ENCODE data around the gene RNF2.

RNF2 gene

DNA sequence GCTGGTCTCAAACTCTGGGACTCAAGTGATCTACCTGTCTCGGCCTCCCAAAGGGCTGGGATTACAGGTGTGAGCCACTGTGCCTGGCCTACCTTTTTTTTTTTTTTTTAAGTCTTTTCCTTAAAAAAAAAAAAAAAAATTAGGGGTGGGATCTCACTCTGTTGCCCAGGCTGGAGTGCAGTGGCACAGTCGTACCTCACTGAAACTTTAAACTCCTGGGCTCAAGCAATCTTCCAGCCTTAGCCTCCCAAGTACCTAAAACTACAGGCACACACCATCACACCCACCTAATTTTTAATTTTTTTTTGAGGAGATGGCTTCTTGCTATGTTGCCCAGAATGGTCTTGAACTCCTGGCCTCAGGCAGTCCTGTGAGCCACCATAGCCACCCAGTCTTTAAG lies 38.5 kb downstream of the RNF2 start:
- H3K4me3 ChIP-seq = no peak overlapping the region
- no peaks in the 10 kb centered on the region; the same call in 1 of the 2 replicates for H3K4me1 ChIP-seq
- no peaks in the 10 kb centered on the region for H3K9me3 ChIP-seq
- H3K36me3 ChIP-seq (replicated peaks) = peaks cover 3% of the 10 kb centered on the region; the same call in 1 of the 2 replicates
- H3K27me3 ChIP-seq (ENCODE audit: low read depth) = no peaks in the 10 kb centered on the region
- DNase-seq (ENCODE audit: low spot score in 2 of 2) = no peak
- in situ Hi-C loops (cut with MboI; ENCODE audit: low sequenced_read_pairs) = no loop called here

- no peaks in the 10 kb centered on the region; the same call in 1 of the 2 replicates for H3K4me1 ChIP-seq
- DNase-seq (ENCODE audit: low spot score in 2 of 2) = no peak
- H3K9me3 ChIP-seq = no peaks in the 10 kb centered on the region
- in situ Hi-C loops (cut with MboI; ENCODE audit: low sequenced_read_pairs) = no loop called here
- no peaks in the 10 kb centered on the region for H3K27me3 ChIP-seq (ENCODE audit: low read depth)
- H3K36me3 ChIP-seq (replicated peaks) = peaks cover 6% of the 10 kb centered on the region; the same call in 1 of the 2 replicates
- H3K4me3 ChIP-seq = no peak overlapping the region
Observed at GRCh38 chr1:185087101-185087500, 41.7 kb downstream of the RNF2 start.

- Histone ChIP-seq H3K36me3 (replicated peaks) (peaks cover 7% of the 10 kb centered on the region), H3K4me3 (no peak overlapping the region), H3K4me1 (no peaks in the 10 kb centered on the region; the same call in 1 of the 2 replicates), H3K27me3 (ENCODE audit: low read depth) (no peaks in the 10 kb centered on the region), H3K9me3 (no peaks in the 10 kb centered on the region)
- DNase-seq (ENCODE audit: low spot score in 2 of 2) = no peak
- in situ Hi-C loops (cut with MboI; ENCODE audit: low sequenced_read_pairs) = no loop called here
Observed at GRCh38 chr1:185087746-185088145, 42.4 kb downstream of the RNF2 start.

DNA sequence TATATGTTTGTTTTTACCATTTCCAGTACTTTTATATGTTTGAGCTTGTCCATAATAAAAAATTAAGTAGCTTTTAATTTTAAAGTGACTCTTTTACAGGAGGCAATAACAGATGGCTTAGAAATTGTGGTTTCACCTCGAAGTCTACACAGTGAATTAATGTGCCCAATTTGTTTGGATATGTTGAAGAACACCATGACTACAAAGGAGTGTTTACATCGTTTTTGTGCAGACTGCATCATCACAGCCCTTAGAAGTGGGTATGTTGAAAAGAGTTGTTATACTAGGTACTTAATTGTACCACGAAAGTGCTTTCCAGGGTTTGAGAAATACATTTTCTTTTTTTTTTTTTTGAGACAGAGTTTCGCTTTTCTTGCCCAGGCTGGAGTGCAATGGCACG lies 46.1 kb downstream of the RNF2 start:
- H3K27me3 ChIP-seq (ENCODE audit: low read depth) = no peaks in the 10 kb centered on the region
- H3K4me1 ChIP-seq = no peaks in the 10 kb centered on the region; the same call in 1 of the 2 replicates
- DNase-seq (ENCODE audit: low spot score in 2 of 2) = no peak
- H3K9me3 ChIP-seq = no peaks in the 10 kb centered on the region
- no peak overlapping the region for H3K4me3 ChIP-seq
- in situ Hi-C loops (cut with MboI; ENCODE audit: low sequenced_read_pairs) = no loop called here
- peaks cover 34% of the 10 kb centered on the region for H3K36me3 ChIP-seq (replicated peaks)

GRCh38 chr1:185094761-185095160 lies 49.4 kb downstream of the RNF2 start:
- DNase-seq (ENCODE audit: low spot score in 2 of 2) = no peak
- Histone ChIP-seq H3K4me1 (no peaks in the 10 kb centered on the region), H3K27me3 (ENCODE audit: low read depth) (no peaks in the 10 kb centered on the region), H3K36me3 (replicated peaks) (peaks cover 28% of the 10 kb centered on the region), H3K4me3 (no peak overlapping the region), H3K9me3 (no peaks in the 10 kb centered on the region)
- in situ Hi-C loops (cut with MboI; ENCODE audit: low sequenced_read_pairs) = no loop called here

DNA sequence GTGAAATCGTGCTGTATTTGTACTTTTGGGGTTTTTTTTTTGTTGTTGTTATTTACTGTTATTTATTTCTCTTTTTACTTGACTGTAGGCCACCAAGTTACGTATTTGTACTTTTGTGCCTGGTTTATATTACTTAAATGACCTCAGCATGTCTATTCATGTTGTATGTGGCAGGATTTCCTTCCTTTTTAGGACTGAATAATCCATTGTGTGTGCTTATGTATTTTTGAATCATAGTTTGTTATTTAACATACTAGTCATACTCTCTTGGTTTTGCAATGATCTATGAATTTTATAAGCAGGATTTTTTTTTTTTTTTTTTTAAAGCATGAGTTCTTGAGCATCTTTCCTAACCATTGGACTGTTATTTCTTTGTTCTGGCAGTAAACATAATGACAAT lies 51.2 kb downstream of the RNF2 start:
- Histone ChIP-seq H3K36me3 (replicated peaks) (peaks cover 28% of the 10 kb centered on the region), H3K4me1 (no peaks in the 10 kb centered on the region), H3K4me3 (no peak overlapping the region), H3K27me3 (ENCODE audit: low read depth) (no peaks in the 10 kb centered on the region), H3K9me3 (no peaks in the 10 kb centered on the region)
- no peak for DNase-seq (ENCODE audit: low spot score in 2 of 2)
- in situ Hi-C loops (cut with MboI; ENCODE audit: low sequenced_read_pairs) = no loop called here

GRCh38 chr1:185104083-185104482 lies 58.7 kb downstream of the RNF2 start:
- H3K9me3 ChIP-seq = no peaks in the 10 kb centered on the region
- no peaks in the 10 kb centered on the region for H3K27me3 ChIP-seq (ENCODE audit: low read depth)
- in situ Hi-C loops (cut with MboI; ENCODE audit: low sequenced_read_pairs) = no loop called here
- no peak overlapping the region for H3K4me3 ChIP-seq
- no peak for DNase-seq (ENCODE audit: low spot score in 2 of 2)
- H3K36me3 ChIP-seq (replicated peaks) = no peaks in the 10 kb centered on the region; the same call in 1 of the 2 replicates
- H3K4me1 ChIP-seq = no peaks in the 10 kb centered on the region

GRCh38 chr1:185105121-185105520 lies 59.8 kb downstream of the RNF2 start:
- DNase-seq (ENCODE audit: low spot score in 2 of 2) = no peak
- in situ Hi-C loops (cut with MboI; ENCODE audit: low sequenced_read_pairs) = no loop called here
- no peaks in the 10 kb centered on the region for H3K9me3 ChIP-seq
- H3K27me3 ChIP-seq (ENCODE audit: low read depth) = no peaks in the 10 kb centered on the region
- no peaks in the 10 kb centered on the region for H3K4me1 ChIP-seq
- H3K4me3 ChIP-seq = no peak overlapping the region
- H3K36me3 ChIP-seq (replicated peaks) = no peaks in the 10 kb centered on the region

DNA sequence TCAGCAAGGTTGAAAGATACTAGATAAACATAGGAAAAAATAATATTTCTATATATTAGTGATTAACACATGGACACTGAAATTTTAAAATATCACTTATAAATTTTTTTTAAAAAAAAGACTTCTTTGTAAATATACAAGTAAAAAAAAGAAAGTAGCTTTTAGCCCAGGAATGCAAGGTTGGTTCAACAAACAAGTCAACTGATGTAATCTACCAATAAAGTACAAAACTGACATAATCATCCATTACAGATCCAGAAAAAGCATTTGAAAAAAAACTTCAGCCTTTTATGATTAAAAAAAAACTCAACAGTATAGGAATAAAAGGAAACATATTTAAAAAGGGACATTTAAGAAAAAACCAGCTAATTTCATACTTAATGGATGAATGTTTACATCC lies 63.0 kb downstream of the RNF2 start:
- H3K27me3 ChIP-seq (ENCODE audit: low read depth) = no peaks in the 10 kb centered on the region
- in situ Hi-C loops (cut with MboI; ENCODE audit: low sequenced_read_pairs) = no loop called here
- H3K9me3 ChIP-seq = no peaks in the 10 kb centered on the region
- no peak for DNase-seq (ENCODE audit: low spot score in 2 of 2)
- H3K36me3 ChIP-seq (replicated peaks) = no peaks in the 10 kb centered on the region
- H3K4me1 ChIP-seq = no peaks in the 10 kb centered on the region
- H3K4me3 ChIP-seq = no peak overlapping the region

GRCh38 chr1:185110145-185110544 lies 64.8 kb downstream of the RNF2 start:
- H3K27me3 ChIP-seq (ENCODE audit: low read depth) = no peaks in the 10 kb centered on the region

DNA sequence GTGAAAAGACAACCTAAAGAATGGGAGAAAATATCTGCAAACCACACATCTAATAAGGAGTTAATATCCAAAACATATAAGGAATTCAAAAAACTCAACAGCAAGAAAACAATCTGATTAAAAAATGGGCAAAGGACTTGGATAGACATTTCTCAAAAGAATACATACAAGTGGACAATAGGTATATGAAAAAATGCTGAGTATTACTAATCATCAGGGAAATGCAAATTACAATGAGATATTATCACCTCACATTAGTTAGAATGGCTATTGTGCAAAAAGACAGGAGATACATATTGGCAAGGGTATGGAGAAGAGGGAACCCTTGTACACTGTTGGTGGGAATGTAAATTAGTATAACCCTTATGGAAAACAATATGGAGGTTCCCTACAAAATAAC lies 66.5 kb downstream of the RNF2 start:
- in situ Hi-C loops (cut with MboI; ENCODE audit: low sequenced_read_pairs) = no loop called here
- DNase-seq (ENCODE audit: low spot score in 2 of 2) = no peak

More at GRCh38 chr1:185110145-185110544, 64.8 kb downstream of the RNF2 start:
- Histone ChIP-seq H3K4me1 (no peaks in the 10 kb centered on the region), H3K4me3 (no peak overlapping the region), H3K36me3 (replicated peaks) (no peaks in the 10 kb centered on the region), H3K9me3 (no peaks in the 10 kb centered on the region)
- no peak for DNase-seq (ENCODE audit: low spot score in 2 of 2)
- in situ Hi-C loops (cut with MboI; ENCODE audit: low sequenced_read_pairs) = no loop called here

DNA sequence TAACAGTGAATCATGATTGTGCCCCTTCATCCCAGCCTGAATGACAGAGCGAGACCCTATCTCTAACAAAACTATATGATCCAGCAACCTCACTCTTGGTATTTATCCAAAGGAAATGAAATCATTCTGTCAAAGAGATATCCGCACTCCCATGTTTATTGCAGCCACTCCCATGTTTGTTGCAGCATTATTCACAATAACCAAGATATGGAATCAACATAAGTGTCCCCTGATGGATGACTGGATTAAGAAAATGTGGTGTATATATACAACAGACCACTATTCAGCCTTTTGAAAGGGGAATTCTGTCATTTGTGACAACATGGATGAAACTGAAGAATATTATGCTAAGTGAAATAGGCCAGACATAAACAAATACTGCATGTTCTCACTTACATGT lies 67.0 kb downstream of the RNF2 start:
- Histone ChIP-seq H3K36me3 (replicated peaks) (peaks cover 2% of the 10 kb centered on the region; the same call in 1 of the 2 replicates), H3K27me3 (ENCODE audit: low read depth) (no peaks in the 10 kb centered on the region), H3K9me3 (no peaks in the 10 kb centered on the region), H3K4me1 (no peaks in the 10 kb centered on the region), H3K4me3 (no peak overlapping the region)
- in situ Hi-C loops (cut with MboI; ENCODE audit: low sequenced_read_pairs) = no loop called here
- no peak for DNase-seq (ENCODE audit: low spot score in 2 of 2)

More for the DNA sequence above, 66.5 kb downstream of the RNF2 start:
- Histone ChIP-seq H3K9me3 (no peaks in the 10 kb centered on the region), H3K4me3 (no peak overlapping the region), H3K27me3 (ENCODE audit: low read depth) (no peaks in the 10 kb centered on the region), H3K4me1 (no peaks in the 10 kb centered on the region), H3K36me3 (replicated peaks) (no peaks in the 10 kb centered on the region)

- peaks cover 38% of the 10 kb centered on the region for H3K36me3 ChIP-seq (replicated peaks)
- in situ Hi-C loops (cut with MboI; ENCODE audit: low sequenced_read_pairs) = no loop called here
- H3K27me3 ChIP-seq (ENCODE audit: low read depth) = no peaks in the 10 kb centered on the region
- DNase-seq (ENCODE audit: low spot score in 2 of 2) = no peak
- H3K4me3 ChIP-seq = no peak overlapping the region
- no peaks in the 10 kb centered on the region for H3K9me3 ChIP-seq
- H3K4me1 ChIP-seq = no peaks in the 10 kb centered on the region
Observed at GRCh38 chr1:185129708-185130107, 84.3 kb downstream of the RNF2 start.

GRCh38 chr1:185132534-185132933 lies 87.2 kb downstream of the RNF2 start:
- H3K36me3 ChIP-seq (replicated peaks) = peaks cover 26% of the 10 kb centered on the region
- no peaks in the 10 kb centered on the region for H3K27me3 ChIP-seq (ENCODE audit: low read depth)
- in situ Hi-C loops (cut with MboI; ENCODE audit: low sequenced_read_pairs) = no loop called here
- no peak overlapping the region for H3K4me3 ChIP-seq
- H3K4me1 ChIP-seq = no peaks in the 10 kb centered on the region
- no peak for DNase-seq (ENCODE audit: low spot score in 2 of 2)
- H3K9me3 ChIP-seq = no peaks in the 10 kb centered on the region

DNA sequence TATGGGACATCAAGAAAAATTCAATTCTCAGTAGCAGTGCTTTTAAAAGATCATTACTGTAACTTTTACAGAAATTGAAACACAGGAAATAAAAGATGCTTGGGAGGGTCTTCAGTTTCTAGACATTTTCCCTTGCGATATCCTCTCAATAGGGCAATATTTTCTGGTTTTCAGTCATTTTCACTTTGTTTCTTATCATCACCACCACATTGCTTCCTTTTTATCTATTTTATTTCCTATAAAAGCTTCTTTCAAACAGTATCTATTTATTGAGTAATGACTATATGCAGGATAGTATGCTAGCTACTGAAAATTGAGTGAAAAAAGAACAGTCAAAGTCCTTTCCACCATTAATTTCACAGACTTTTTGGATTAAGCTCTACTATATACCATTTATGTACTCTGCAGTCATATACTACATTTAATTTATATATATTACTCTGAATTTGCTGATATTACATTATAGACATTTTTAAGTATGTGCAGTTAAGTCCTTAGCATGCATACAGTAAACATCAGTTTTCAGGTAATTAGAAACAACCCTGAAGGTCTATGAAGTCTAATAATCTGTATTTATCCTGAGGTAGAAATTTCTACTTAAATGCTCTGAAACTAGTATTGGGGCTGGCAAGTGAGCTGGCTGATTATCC lies 92.7 kb downstream of the RNF2 start:
- DNase-seq (ENCODE audit: low spot score in 2 of 2) = no peak
- H3K9me3 ChIP-seq = no peaks in the 10 kb centered on the region
- no peaks in the 10 kb centered on the region for H3K27me3 ChIP-seq (ENCODE audit: low read depth)
- no peaks in the 10 kb centered on the region for H3K4me1 ChIP-seq
- H3K36me3 ChIP-seq (replicated peaks) = peaks cover 22% of the 10 kb centered on the region
- in situ Hi-C loops (cut with MboI; ENCODE audit: low sequenced_read_pairs) = no loop called here
- H3K4me3 ChIP-seq = no peak overlapping the region

Measured in HAP-1 (cell line).